Hepatocyte (in vitro differentiated cells): Measurements from ENCODE around the gene ADAMTS9. TPM values are rescaled to one million over a fixed set of nuclear protein-coding genes. Genes with fewer than 3 reads are reported as not detected.

Experiments
- DNase-seq: peaks from one replicate; pipeline ENCODE4 v3.0.0-alpha.2; 2016; ENCODE audit warnings: low spot score
- H2AFZ ChIP-seq: fragments of 200-600 bp; sonication (generic); 2 replicates; pipeline ENCODE4 v1.6.0; 2016; ENCODE audit warnings: antibody characterized with exemption, mild to moderate bottlenecking
- H3K27ac ChIP-seq: fragments of 200-600 bp; sonication (generic); 2 replicates; pipeline ENCODE4 v1.5.1; 2016; ENCODE audit warnings: mild to moderate bottlenecking
- H3K27me3 ChIP-seq: fragments of 200-600 bp; sonication (generic); 2 replicates; pipeline ENCODE4 v1.6.1; 2016
- H3K36me3 ChIP-seq: fragments of 200-600 bp; sonication (generic); replicated peaks from 2 replicates; pipeline ENCODE4 v1.5.1; 2016; ENCODE audit warnings: low read depth; ENCODE audit not compliant: insufficient read depth
- H3K4me1 ChIP-seq: fragments of 200-600 bp; sonication (generic); 2 replicates; pipeline ENCODE4 v1.5.1; 2016; ENCODE audit warnings: mild to moderate bottlenecking, moderate library complexity; ENCODE audit not compliant: insufficient read depth
- H3K4me2 ChIP-seq: fragments of 200-600 bp; sonication (generic); 2 replicates; pipeline ENCODE4 v1.6.0; 2016
- H3K4me3 ChIP-seq: fragments of 200-600 bp; sonication (generic); 2 replicates; pipeline ENCODE4 v1.5.1; 2016; ENCODE audit warnings: mild to moderate bottlenecking
- H3K79me2 ChIP-seq: fragments of 200-600 bp; sonication (generic); 2 replicates; pipeline ENCODE4 v1.6.0; 2017; ENCODE audit warnings: mild to moderate bottlenecking
- H3K9me2 ChIP-seq: fragments of 200-600 bp; sonication (generic); replicated peaks from 2 replicates; pipeline ENCODE4 v1.6.0; 2017; ENCODE audit warnings: mild to moderate bottlenecking; ENCODE audit not compliant: insufficient read depth
- H3K9me3 ChIP-seq: fragments of 200-600 bp; sonication (generic); 2 replicates; pipeline ENCODE4 v1.5.1; 2016; ENCODE audit warnings: low read depth, mild to moderate bottlenecking
- H4K20me1 ChIP-seq: fragments of 200-600 bp; sonication (generic); 2 replicates; pipeline ENCODE4 v1.6.0; 2016; ENCODE audit warnings: mild to moderate bottlenecking; ENCODE audit not compliant: insufficient read depth, poor library complexity, severe bottlenecking
- CTCF ChIP-seq: fragments of 200-600 bp; sonication (generic); IDR thresholded peaks from 2 replicates; pipeline ENCODE4 v1.5.1; 2016; ENCODE audit warnings: antibody characterized with exemption, mild to moderate bottlenecking; ENCODE audit not compliant: poor library complexity
- EZH2 ChIP-seq: fragments of 200-600 bp; sonication (generic); IDR thresholded peaks from 2 replicates; pipeline ENCODE4 v1.6.1; 2016; ENCODE audit warnings: antibody characterized with exemption, mild to moderate bottlenecking, borderline replicate concordance
- EZH2phosphoT487 ChIP-seq: fragments of 200-600 bp; sonication (generic); IDR thresholded peaks from one replicate; pipeline ENCODE4 v1.6.1; 2018; ENCODE audit warnings: antibody characterized with exemption, mild to moderate bottlenecking, low read depth, moderate library complexity; ENCODE audit not compliant: unreplicated experiment, severe bottlenecking
- WGBS: methylation state at CpG from one replicate; pipeline ENCODE4 v1.1.6; 2016; ENCODE audit warnings: low lambda C conversion rate; ENCODE audit errors: missing lambda C conversion rate; 5-methylcytosine and 5-hydroxymethylcytosine counted together
- polyA plus RNA-seq: library from polyadenylated mRNA; unstranded; fragments of >200 nt; fragmentation: Nextera tagmentation; extraction: Ambion mirVana; gene quantifications from 2 replicates; pipeline ENCODE4 v1.2.1, GENCODE V29; 2016
- total RNA-seq: library from RNA; depleted of rRNA; stranded (reverse); fragments of >200 nt; gene quantifications from 2 replicates; pipeline ENCODE4 v1.2.3, GENCODE V29; 2014

The ADAMTS9 gene
- total and polyA plus RNA-seq, 2 experiments from 2014 or later = 56.9 to 145 TPM

DNA sequence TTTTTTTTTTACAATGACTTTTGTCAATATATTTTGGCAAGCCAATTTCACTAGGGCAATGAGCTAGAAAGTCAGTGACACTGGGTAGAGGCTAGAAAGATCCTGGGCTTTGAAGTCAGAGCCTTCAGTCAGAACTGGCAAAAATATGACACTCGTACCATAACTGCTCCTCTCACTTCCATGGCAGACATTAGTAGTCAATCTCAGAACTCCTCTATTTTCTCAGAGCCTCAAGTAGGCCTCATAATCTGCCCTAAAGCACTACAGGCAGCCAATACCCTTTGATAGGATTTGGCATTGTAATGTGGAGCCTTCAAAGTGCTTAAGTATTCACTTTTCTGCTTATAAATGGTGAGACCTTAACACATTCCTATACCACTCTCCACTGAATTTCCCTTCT, 67.8 kb downstream of the ADAMTS9 start:
- H3K27me3 ChIP-seq = no peaks in the 10 kb centered on the region
- no peak for TF ChIP-seq EZH2phosphoT487
- TF ChIP-seq CTCF = no peak
- TF ChIP-seq EZH2 = no peak
- 91% methylated on average over 1 of the region's 1 CpG for WGBS

GRCh38 chr3:64619216-64619615, 68.6 kb downstream of the ADAMTS9 start:
- H3K9me2 ChIP-seq = no peaks in the 10 kb centered on the region
- H3K36me3 ChIP-seq = no peaks in the 10 kb centered on the region
- no peak for TF ChIP-seq CTCF
- no peak for TF ChIP-seq EZH2
- H4K20me1 ChIP-seq = no peaks in the 10 kb centered on the region
- no peak for DNase-seq
- H3K4me1 ChIP-seq = no peaks in the 10 kb centered on the region
- WGBS = 97% methylated on average over 5 of the region's 5 CpGs
- no peak overlapping the region for H3K4me3 ChIP-seq
- H3K9me3 ChIP-seq = no peaks in the 10 kb centered on the region
- no peak overlapping the region for H3K27ac ChIP-seq
- H3K79me2 ChIP-seq = no peaks in the 10 kb centered on the region
- no peak overlapping the region for H2AFZ ChIP-seq
- no peaks in the 10 kb centered on the region for H3K27me3 ChIP-seq
- no peak overlapping the region for H3K4me2 ChIP-seq

More for the DNA sequence above, 67.8 kb downstream of the ADAMTS9 start:
- no peaks in the 10 kb centered on the region for H3K4me1 ChIP-seq
- H3K9me2 ChIP-seq = no peaks in the 10 kb centered on the region
- no peak overlapping the region for H3K4me3 ChIP-seq
- H3K4me2 ChIP-seq = no peak overlapping the region
- H3K36me3 ChIP-seq = no peaks in the 10 kb centered on the region
- no peaks in the 10 kb centered on the region for H3K79me2 ChIP-seq
- DNase-seq = no peak
- H4K20me1 ChIP-seq = no peaks in the 10 kb centered on the region
- H3K27ac ChIP-seq = no peak overlapping the region
- H2AFZ ChIP-seq = no peak overlapping the region
- no peaks in the 10 kb centered on the region for H3K9me3 ChIP-seq

GRCh38 chr3:64617610-64618009, 70.2 kb downstream of the ADAMTS9 start:
- Histone ChIP-seq H2AFZ (no peak overlapping the region), H3K79me2 (no peaks in the 10 kb centered on the region), H3K4me1 (peaks cover 15% of the 10 kb centered on the region), H4K20me1 (no peaks in the 10 kb centered on the region), H3K36me3 (no peaks in the 10 kb centered on the region), H3K4me2 (no peak overlapping the region), H3K4me3 (no peak overlapping the region), H3K27ac (no peak overlapping the region), H3K27me3 (no peaks in the 10 kb centered on the region), H3K9me3 (no peaks in the 10 kb centered on the region), H3K9me2 (no peaks in the 10 kb centered on the region)
- no peak for DNase-seq
- TF ChIP-seq EZH2phosphoT487 = no peak
- no peak for TF ChIP-seq EZH2
- TF ChIP-seq CTCF = no peak
- WGBS = 89% methylated on average over 2 of the region's 2 CpGs

DNA sequence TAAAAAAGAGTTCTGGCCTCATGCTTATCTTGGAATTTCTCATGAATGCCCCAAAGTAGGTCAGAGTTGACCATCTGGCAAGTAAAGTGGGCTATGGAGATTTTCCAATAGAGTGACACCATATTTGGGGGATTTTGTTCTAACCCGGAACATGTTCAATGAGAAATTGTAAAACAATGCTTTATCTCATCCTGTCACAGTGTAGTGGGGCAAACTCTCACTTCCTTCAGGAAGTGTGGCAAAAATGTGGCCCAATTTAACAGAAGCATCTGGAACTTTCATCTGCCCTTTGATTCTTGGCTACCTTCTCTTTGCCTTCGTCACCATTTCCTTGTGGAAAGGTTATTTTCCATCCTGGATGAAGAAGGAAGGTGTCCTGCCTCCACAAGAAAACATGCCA, 70.8 kb downstream of the ADAMTS9 start:
- 93% methylated on average over 2 of the region's 2 CpGs for WGBS
- Histone ChIP-seq H3K36me3 (no peaks in the 10 kb centered on the region), H2AFZ (no peak overlapping the region), H3K27me3 (no peaks in the 10 kb centered on the region), H3K9me2 (no peaks in the 10 kb centered on the region), H3K79me2 (no peaks in the 10 kb centered on the region), H3K4me3 (no peak overlapping the region), H3K27ac (no peak overlapping the region), H4K20me1 (no peaks in the 10 kb centered on the region), H3K4me1 (peaks cover 16% of the 10 kb centered on the region), H3K4me2 (no peak overlapping the region), H3K9me3 (no peaks in the 10 kb centered on the region)
- DNase-seq = no peak
- TF ChIP-seq EZH2 (no peak), EZH2phosphoT487 (no peak), CTCF (no peak)
